Measurements from ENCODE around the gene FLYWCH1.

DNA sequence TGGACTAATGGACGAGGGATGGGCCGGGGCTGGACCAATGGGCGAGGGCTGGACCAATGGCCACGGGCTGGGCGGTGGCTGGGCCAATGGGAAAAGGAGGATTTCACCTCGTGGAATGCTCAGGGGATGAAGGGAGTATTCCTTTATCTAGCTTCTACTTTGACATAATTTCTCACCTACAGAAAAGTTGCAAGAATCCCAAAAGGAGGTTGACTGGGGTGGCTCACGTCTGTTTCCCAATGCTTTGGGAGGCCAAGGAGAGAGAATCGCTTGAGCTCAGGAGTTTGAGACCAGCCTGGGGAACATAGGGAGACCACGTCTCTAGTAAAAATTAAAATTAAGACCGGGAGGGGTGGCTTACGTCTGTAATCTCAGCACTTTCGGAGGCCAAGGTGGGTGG, 5.7 kb upstream of the FLYWCH1 start:
- TF ChIP-seq, protein P1, sequence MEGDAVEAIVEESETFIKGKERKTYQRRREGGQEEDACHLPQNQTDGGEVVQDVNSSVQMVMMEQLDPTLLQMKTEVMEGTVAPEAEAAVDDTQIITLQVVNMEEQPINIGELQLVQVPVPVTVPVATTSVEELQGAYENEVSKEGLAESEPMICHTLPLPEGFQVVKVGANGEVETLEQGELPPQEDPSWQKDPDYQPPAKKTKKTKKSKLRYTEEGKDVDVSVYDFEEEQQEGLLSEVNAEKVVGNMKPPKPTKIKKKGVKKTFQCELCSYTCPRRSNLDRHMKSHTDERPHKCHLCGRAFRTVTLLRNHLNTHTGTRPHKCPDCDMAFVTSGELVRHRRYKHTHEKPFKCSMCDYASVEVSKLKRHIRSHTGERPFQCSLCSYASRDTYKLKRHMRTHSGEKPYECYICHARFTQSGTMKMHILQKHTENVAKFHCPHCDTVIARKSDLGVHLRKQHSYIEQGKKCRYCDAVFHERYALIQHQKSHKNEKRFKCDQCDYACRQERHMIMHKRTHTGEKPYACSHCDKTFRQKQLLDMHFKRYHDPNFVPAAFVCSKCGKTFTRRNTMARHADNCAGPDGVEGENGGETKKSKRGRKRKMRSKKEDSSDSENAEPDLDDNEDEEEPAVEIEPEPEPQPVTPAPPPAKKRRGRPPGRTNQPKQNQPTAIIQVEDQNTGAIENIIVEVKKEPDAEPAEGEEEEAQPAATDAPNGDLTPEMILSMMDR (IDR thresholded peaks at IDR 0.05; ENCODE audit: borderline replicate concordance, extremely low read depth, low read length, poor library complexity, severe bottlenecking), result no peak
- no peak for TF ChIP-seq EZH2 (IDR thresholded peaks at IDR 0.05; ENCODE audit: borderline replicate concordance, low read depth, low read length, severe bottlenecking)

Data from DND-41 (cell line).